Measurements from ENCODE around the gene ST8SIA4. TPM values are rescaled to one million over a fixed set of nuclear protein-coding genes. Genes with fewer than 3 reads are reported as not detected.

The ST8SIA4 gene
- total RNA-seq, 1 donor from 2014 or later: 5.9 TPM

DNA sequence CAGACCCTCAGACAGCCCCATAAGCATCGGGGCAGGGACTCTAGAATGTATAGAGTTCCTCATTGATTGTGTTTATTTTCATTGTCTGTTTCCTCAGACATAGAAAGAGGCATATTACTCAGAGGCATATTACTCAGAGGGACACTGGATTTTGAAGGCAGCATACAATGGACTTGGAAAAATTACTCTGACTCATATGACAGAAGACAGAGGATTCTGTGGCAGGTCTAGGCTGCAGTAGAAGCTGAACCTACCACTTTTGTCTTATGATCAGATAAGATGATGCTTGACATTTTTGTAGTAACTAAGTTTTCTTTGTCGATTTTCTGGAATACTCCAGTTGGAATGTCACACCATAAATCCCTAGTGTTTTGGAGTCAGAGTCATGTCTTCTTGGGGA lies 105.2 kb downstream of the ST8SIA4 start:
- H3K36me3 Mint-ChIP-seq (ENCODE audit: low read depth): no peaks in the 10 kb centered on the region
- no peaks in the 10 kb centered on the region for H3K27me3 Mint-ChIP-seq (ENCODE audit: low read depth)
- H3K4me3 Mint-ChIP-seq: no peak overlapping the region
- no peak overlapping the region for H3K27ac Mint-ChIP-seq (ENCODE audit: unreplicated experiment)
- no peak for DNase-seq (ENCODE audit: low read depth, low spot score)
- no peaks in the 10 kb centered on the region for H3K4me1 Mint-ChIP-seq
- peaks cover 3% of the 10 kb centered on the region for H3K9me3 Mint-ChIP-seq
- TF ChIP-seq CTCF (conservative IDR thresholded peaks at IDR 0.05): no peak

DNA sequence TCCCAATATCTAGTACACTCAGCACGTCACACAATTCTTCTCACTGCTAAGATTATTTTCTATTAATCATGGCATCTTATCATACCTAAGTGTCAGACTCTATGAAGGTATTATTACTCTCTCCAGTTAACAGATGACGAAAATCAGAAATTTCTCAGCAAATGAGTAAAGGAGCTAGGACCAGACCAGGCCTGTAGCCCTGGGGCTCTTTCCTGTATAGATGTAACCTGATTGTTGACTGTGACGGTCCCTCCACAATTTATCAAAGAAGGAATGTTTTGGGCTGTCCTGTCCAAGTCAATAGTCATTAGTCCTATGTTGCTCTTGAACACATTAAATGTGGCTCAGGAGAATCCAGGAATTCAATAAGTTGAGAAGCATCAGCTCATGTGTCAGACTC lies 106.2 kb downstream of the ST8SIA4 start:
- Mint-ChIP-seq H3K27ac (ENCODE audit: unreplicated experiment) (no peak overlapping the region), H3K4me1 (peaks cover 4% of the 10 kb centered on the region), H3K9me3 (peaks cover under 1% of the 10 kb centered on the region), H3K4me3 (no peak overlapping the region), H3K27me3 (ENCODE audit: low read depth) (no peaks in the 10 kb centered on the region), H3K36me3 (ENCODE audit: low read depth) (no peaks in the 10 kb centered on the region)
- TF ChIP-seq CTCF (conservative IDR thresholded peaks at IDR 0.05): no peak
- DNase-seq (ENCODE audit: low read depth, low spot score): no peak

DNA sequence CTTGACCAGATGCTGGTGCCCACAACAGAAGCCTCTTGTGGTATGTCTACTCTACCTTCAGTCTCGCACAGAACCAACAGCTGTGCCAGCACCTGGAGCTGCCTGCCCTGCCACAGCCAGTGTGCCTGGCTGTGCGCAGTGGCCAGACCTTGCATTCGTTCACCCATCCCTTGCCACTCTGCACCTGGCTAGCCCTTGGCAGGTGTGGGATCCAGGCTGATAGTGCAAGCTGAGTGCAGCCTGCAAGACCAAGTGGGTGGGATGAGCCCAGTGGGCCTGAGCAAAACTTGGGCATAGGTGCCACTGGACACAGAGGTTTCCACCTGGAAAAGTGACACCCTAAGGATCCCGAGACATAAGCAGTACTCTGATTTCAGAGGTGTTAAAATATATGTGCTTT lies 108.2 kb downstream of the ST8SIA4 start:
- no peaks in the 10 kb centered on the region for H3K9me3 Mint-ChIP-seq
- no peak for DNase-seq (ENCODE audit: low read depth, low spot score)
- H3K27ac Mint-ChIP-seq (ENCODE audit: unreplicated experiment): no peak overlapping the region
- no peak for TF ChIP-seq CTCF (conservative IDR thresholded peaks at IDR 0.05)
- no peaks in the 10 kb centered on the region for H3K36me3 Mint-ChIP-seq (ENCODE audit: low read depth)
- no peaks in the 10 kb centered on the region for H3K27me3 Mint-ChIP-seq (ENCODE audit: low read depth)
- H3K4me1 Mint-ChIP-seq: peaks cover 19% of the 10 kb centered on the region
- no peak overlapping the region for H3K4me3 Mint-ChIP-seq

GRCh38 chr5:100794218-100794617 lies 108.9 kb downstream of the ST8SIA4 start:
- Mint-ChIP-seq H3K27me3 (ENCODE audit: low read depth) (no peaks in the 10 kb centered on the region), H3K27ac (ENCODE audit: unreplicated experiment) (no peak overlapping the region), H3K4me3 (no peak overlapping the region), H3K4me1 (peaks cover 23% of the 10 kb centered on the region), H3K9me3 (no peaks in the 10 kb centered on the region), H3K36me3 (ENCODE audit: low read depth) (no peaks in the 10 kb centered on the region)
- no peak for DNase-seq (ENCODE audit: low read depth, low spot score)
- no peak for TF ChIP-seq CTCF (conservative IDR thresholded peaks at IDR 0.05)

DNA sequence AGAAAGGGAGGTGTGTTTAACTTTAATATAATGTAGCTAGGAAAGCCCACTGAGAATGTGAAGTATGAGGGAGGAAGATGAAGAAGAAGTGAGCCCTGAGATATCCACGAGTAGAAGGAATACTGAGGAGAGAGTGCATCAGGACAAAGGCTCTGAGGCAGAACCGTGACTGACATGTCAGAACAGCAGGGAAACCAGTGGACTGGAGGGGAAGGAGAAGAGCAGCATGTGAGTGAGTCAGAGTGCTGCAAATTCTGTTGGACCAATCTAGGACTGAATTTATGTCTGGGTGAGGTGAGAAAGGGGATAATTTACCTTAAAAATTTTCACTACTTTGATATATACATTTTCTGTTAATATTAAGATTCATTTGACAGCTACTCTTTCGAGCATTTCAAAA lies 110.3 kb downstream of the ST8SIA4 start:
- TF ChIP-seq CTCF (conservative IDR thresholded peaks at IDR 0.05): no peak
- H3K36me3 Mint-ChIP-seq (ENCODE audit: low read depth): no peaks in the 10 kb centered on the region
- no peak for DNase-seq (ENCODE audit: low read depth, low spot score)
- H3K4me3 Mint-ChIP-seq: no peak overlapping the region
- H3K27me3 Mint-ChIP-seq (ENCODE audit: low read depth): no peaks in the 10 kb centered on the region
- H3K4me1 Mint-ChIP-seq: peaks cover 23% of the 10 kb centered on the region
- no peaks in the 10 kb centered on the region for H3K9me3 Mint-ChIP-seq
- no peak overlapping the region for H3K27ac Mint-ChIP-seq (ENCODE audit: unreplicated experiment)

DNA sequence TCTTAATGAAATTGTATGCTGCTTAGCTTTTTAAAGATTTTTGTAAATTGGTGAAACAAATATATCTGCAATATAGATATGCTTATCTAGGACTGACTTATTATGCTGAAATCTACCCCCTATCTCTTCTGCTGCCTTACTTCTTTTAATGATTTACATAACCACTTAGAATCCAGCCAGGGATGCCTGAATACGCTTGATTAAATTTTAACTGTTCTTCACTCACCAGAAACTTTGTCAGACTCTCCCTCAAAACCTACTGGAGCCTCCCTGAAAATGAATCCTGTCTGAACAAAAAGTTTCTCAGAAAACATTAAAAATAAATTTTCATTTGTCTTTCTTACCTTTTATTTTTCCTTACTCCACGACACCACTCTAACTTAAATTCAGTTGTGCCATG lies 111.7 kb downstream of the ST8SIA4 start:
- Mint-ChIP-seq H3K4me3 (no peak overlapping the region), H3K9me3 (peaks cover under 1% of the 10 kb centered on the region), H3K4me1 (peaks cover 23% of the 10 kb centered on the region), H3K36me3 (ENCODE audit: low read depth) (no peaks in the 10 kb centered on the region), H3K27me3 (ENCODE audit: low read depth) (no peaks in the 10 kb centered on the region), H3K27ac (ENCODE audit: unreplicated experiment) (no peak overlapping the region)
- no peak for TF ChIP-seq CTCF (conservative IDR thresholded peaks at IDR 0.05)
- DNase-seq (ENCODE audit: low read depth, low spot score): no peak

All from neural crest cell (in vitro differentiated cells).